ENCODE measurements around the gene RPS8. TPM values are rescaled to one million over a fixed set of nuclear protein-coding genes. Genes with fewer than 3 reads are reported as not detected.

RPS8 gene
- total and polyA plus RNA-seq, 4 donors, result 1,445 to 3,558 (median 1,692) TPM

- Histone ChIP-seq H3K4me3 (peak overlapping the region; percentile 17), H3K36me3 (ENCODE audit: control insufficient read depth in 4 of 4, insufficient read depth in 4 of 4, low read length in 4 of 4) (no peaks in the 10 kb centered on the region), H3K9me3 (ENCODE audit: control insufficient read depth in 4 of 4, insufficient read depth in 3 of 4, low read length in 3 of 4) (no peaks in the 10 kb centered on the region), H3K27me3 (ENCODE audit: control insufficient read depth in 3 of 3, insufficient read depth in 3 of 3, low read length in 2 of 3) (no peaks in the 10 kb centered on the region), H3K4me1 (ENCODE audit: control insufficient read depth in 5 of 5, insufficient read depth in 5 of 5, low read length in 5 of 5) (peaks cover 0 to 19% (median 0%) of the 10 kb centered on the region in 5 donors), H3K27ac (ENCODE audit: low read depth in 1 of 2, low read length in 1 of 2) (peak overlapping the region; percentile 89 to 100), H3K9ac (ENCODE audit: insufficient read depth in 1 of 2, low read length in 2 of 2) (peak overlapping the region; percentile 67 to 97)
- ATAC-seq (ENCODE audit: insufficient read depth, low FRiP score) (no peak), DNase-seq (no peak)
- WGBS, 2 donors, result 22% methylated on average over 25 of the region's 25 CpGs
- TF ChIP-seq CTCF (IDR thresholded peaks at IDR 0.05; ENCODE audit: control extremely low read depth, extremely low read depth), result no peak
These were observed 45.2 kb downstream of the RPS8 start for GRCh38 chr1:44820328-44821239.

- no peaks in the 10 kb centered on the region for H3K9me3 ChIP-seq (ENCODE audit: control insufficient read depth in 4 of 4, insufficient read depth in 3 of 4, low read length in 3 of 4)
- no peaks in the 10 kb centered on the region for H3K36me3 ChIP-seq (ENCODE audit: control insufficient read depth in 4 of 4, insufficient read depth in 4 of 4, low read length in 4 of 4)
- H3K4me1 ChIP-seq (ENCODE audit: control insufficient read depth in 5 of 5, insufficient read depth in 5 of 5, low read length in 5 of 5), result peaks cover 0 to 19% (median 2%) of the 10 kb centered on the region in 5 donors
- WGBS, 2 donors, result 85 to 90% methylated on average over 9 of the region's 9 CpGs
- DNase-seq (no peak), ATAC-seq (ENCODE audit: insufficient read depth, low FRiP score) (no peak)
- no peaks in the 10 kb centered on the region for H3K27me3 ChIP-seq (ENCODE audit: control insufficient read depth in 3 of 3, insufficient read depth in 3 of 3, low read length in 2 of 3)
- no peak overlapping the region for H3K9ac ChIP-seq (ENCODE audit: insufficient read depth in 1 of 2, low read length in 2 of 2)
- no peak overlapping the region for H3K4me3 ChIP-seq
- H3K27ac ChIP-seq (ENCODE audit: low read depth in 1 of 2, low read length in 1 of 2), result peak overlapping the region in 1 of 2 donors; percentile 16
- TF ChIP-seq CTCF (IDR thresholded peaks at IDR 0.05; ENCODE audit: control extremely low read depth, extremely low read depth), result no peak
These were observed 45.9 kb downstream of the RPS8 start for GRCh38 chr1:44821240-44821715.

- WGBS, 2 donors, result 93% methylated on average over 6 of the region's 6 CpGs
- no peak overlapping the region for H3K27ac ChIP-seq (ENCODE audit: low read depth in 1 of 2, low read length in 1 of 2)
- H3K4me3 ChIP-seq, result no peak overlapping the region
These were observed 46.9 kb downstream of the RPS8 start for GRCh38 chr1:44822131-44822701.

More at GRCh38 chr1:44822131-44822701, 46.9 kb downstream of the RPS8 start:
- H3K9ac ChIP-seq (ENCODE audit: insufficient read depth in 1 of 2, low read length in 2 of 2), result no peak overlapping the region
- DNase-seq (no peak), ATAC-seq (ENCODE audit: insufficient read depth, low FRiP score) (no peak)
- peaks cover 0 to 19% (median 3%) of the 10 kb centered on the region in 5 donors for H3K4me1 ChIP-seq (ENCODE audit: control insufficient read depth in 5 of 5, insufficient read depth in 5 of 5, low read length in 5 of 5)
- H3K27me3 ChIP-seq (ENCODE audit: control insufficient read depth in 3 of 3, insufficient read depth in 3 of 3, low read length in 2 of 3), result no peaks in the 10 kb centered on the region
- H3K9me3 ChIP-seq (ENCODE audit: control insufficient read depth in 4 of 4, insufficient read depth in 3 of 4, low read length in 3 of 4), result no peaks in the 10 kb centered on the region
- no peak for TF ChIP-seq CTCF (IDR thresholded peaks at IDR 0.05; ENCODE audit: control extremely low read depth, extremely low read depth)
- peaks cover 0 to 6% (median 0%) of the 10 kb centered on the region in 4 donors for H3K36me3 ChIP-seq (ENCODE audit: control insufficient read depth in 4 of 4, insufficient read depth in 4 of 4, low read length in 4 of 4)

All from lung (tissue), 12 donors.